A204.1 (cell line): ENCODE measurements around the gene METTL8.

Experiments
- FAIRE-seq: peaks from 2 replicates; lab custom pipeline; 2012; peaks lifted over from hg19 to GRCh38; lab: Jason Lieb, UNC

METTL8 gene

GRCh38 chr2:171310889-171311288, 122.9 kb downstream of the METTL8 start:
- no peak for FAIRE-seq

GRCh38 chr2:171309455-171310286, 124.1 kb downstream of the METTL8 start:
- no peak for FAIRE-seq

- FAIRE-seq, result peak; percentile 97
These were observed 125.3 kb downstream of the METTL8 start for GRCh38 chr2:171308280-171309054.

GRCh38 chr2:171307560-171307959, 126.2 kb downstream of the METTL8 start:
- FAIRE-seq, result no peak

GRCh38 chr2:171297956-171298355, 135.8 kb downstream of the METTL8 start:
- no peak for FAIRE-seq

GRCh38 chr2:171294608-171295007, 139.2 kb downstream of the METTL8 start:
- FAIRE-seq, result no peak

- no peak for FAIRE-seq
These were observed 140.1 kb downstream of the METTL8 start for GRCh38 chr2:171293661-171294060.

- no peak for FAIRE-seq
These were observed 143.8 kb downstream of the METTL8 start for GRCh38 chr2:171289991-171290390.

- no peak for FAIRE-seq
These were observed 144.5 kb downstream of the METTL8 start for GRCh38 chr2:171289316-171289715.

GRCh38 chr2:171287611-171288010, 146.2 kb downstream of the METTL8 start:
- FAIRE-seq, result no peak

- no peak for FAIRE-seq
These were observed 146.7 kb downstream of the METTL8 start for GRCh38 chr2:171287036-171287571.

- no peak for FAIRE-seq
These were observed 152.7 kb downstream of the METTL8 start for GRCh38 chr2:171281110-171281509.

- no peak for FAIRE-seq
These were observed 153.6 kb downstream of the METTL8 start for GRCh38 chr2:171279983-171280790.

GRCh38 chr2:171274757-171275156, 159.0 kb downstream of the METTL8 start:
- no peak for FAIRE-seq

GRCh38 chr2:171271971-171272436, 161.8 kb downstream of the METTL8 start:
- FAIRE-seq, result no peak

GRCh38 chr2:171271386-171271785, 162.4 kb downstream of the METTL8 start:
- no peak for FAIRE-seq

GRCh38 chr2:171267855-171268629, 165.7 kb downstream of the METTL8 start:
- FAIRE-seq, result no peak
